GM23248 (cell line): ENCODE measurements around the gene DYNC1H1.

Source experiments
- EZH2 ChIP-seq: fragments of 200-600 bp; sonication (generic); IDR thresholded peaks from 2 replicates; pipeline ENCODE4 v1.6.1; 2018; ENCODE audit warnings: antibody characterized with exemption, mild to moderate bottlenecking; ENCODE audit not compliant: insufficient read depth, poor library complexity, severe bottlenecking
- EZH2phosphoT487 ChIP-seq: fragments of 200-600 bp; sonication (generic); IDR thresholded peaks from 2 replicates; pipeline ENCODE4 v1.6.1; 2018; ENCODE audit warnings: antibody characterized with exemption, moderate library complexity, mild to moderate bottlenecking, low read depth; ENCODE audit not compliant: insufficient read depth

DNA sequence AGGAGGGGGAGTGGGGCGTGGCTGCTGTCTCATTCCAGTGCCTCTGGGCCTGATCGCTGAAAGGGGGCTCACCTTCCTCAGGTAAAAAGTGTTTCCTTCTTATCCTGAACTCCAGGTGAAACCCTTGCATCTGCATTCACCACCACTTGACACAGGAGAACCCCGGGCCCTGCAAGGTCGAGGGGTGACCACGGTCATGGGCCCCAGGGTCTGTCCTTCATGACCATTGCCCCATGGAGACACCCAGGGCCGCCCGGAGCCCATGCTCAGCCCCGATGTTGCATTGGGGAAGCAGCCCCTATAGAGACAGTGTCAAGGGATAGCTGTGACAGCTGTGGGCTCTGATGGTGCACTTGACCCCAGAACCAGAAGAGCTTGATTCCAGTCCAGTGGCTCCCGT is 34.4 kb upstream of the DYNC1H1 start:
- TF ChIP-seq EZH2 (no peak), EZH2phosphoT487 (no peak)
